Fibroblast of villous mesenchyme (primary cell): ENCODE data around the gene HDAC1. TPM values are rescaled to one million over a fixed set of nuclear protein-coding genes. Genes with fewer than 3 reads are reported as not detected.

Experiments
- DNase-seq: peaks from one replicate; pipeline ENCODE4 v3.0.0-alpha.2; 2010; ENCODE audit warnings: low read depth
- H3K4me3 ChIP-seq: 2 replicates; pipeline ENCODE4 v1.5.1; 2011; ENCODE audit warnings: low read depth, mild to moderate bottlenecking, low read length
- small RNA-seq: library from RNA; depleted of rRNA; stranded (forward); fragments of <200 nt; gene quantifications from one replicate; pipeline ENCODE3, GENCODE V24; 2012
- total RNA-seq: library from RNA; depleted of rRNA; stranded (reverse); fragments of >200 nt; gene quantifications from 2 replicates; pipeline ENCODE4 v1.2.3, GENCODE V29; 2012
- TF ChIP-seq, protein P1 (sequence below): IDR thresholded peaks from 2 replicates; pipeline ENCODE4 v1.5.1; 2012; ENCODE audit warnings: low read depth, mild to moderate bottlenecking, low read length; ENCODE audit not compliant: insufficient read depth

The HDAC1 gene
- total RNA-seq, 1 donor = 95.0 TPM

DNA sequence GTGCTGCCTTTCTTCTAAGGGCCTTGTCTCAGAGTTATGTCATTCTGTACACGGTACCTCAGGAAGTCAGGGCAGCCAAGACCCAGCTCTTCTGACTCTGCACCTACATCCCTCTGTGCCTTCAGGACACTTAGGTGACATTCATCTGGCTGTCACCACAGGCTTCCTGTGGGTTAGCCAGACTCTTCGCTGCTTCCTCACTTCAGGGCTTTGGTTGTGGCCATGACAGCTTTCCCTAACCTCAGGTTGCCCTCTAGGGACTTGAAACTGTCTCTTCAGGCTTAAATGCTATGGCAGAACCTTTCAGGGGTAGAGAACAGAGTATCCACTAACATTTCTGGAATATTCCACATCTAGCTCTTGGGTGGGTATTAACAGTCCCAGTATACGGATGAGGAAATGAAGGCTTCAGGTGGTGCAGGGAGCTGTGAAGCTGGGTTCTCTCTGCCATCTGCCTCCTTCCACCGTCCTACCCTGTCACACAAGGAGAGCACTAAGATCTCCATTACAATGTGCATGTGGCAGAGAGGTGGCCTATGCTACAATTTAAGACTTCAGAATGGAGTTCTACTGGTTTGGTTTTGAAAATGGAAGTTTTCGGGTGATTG, 80.4 kb downstream of the HDAC1 start:
- no peak overlapping the region for H3K4me3 ChIP-seq
- no peak for DNase-seq
- TF ChIP-seq, protein P1, sequence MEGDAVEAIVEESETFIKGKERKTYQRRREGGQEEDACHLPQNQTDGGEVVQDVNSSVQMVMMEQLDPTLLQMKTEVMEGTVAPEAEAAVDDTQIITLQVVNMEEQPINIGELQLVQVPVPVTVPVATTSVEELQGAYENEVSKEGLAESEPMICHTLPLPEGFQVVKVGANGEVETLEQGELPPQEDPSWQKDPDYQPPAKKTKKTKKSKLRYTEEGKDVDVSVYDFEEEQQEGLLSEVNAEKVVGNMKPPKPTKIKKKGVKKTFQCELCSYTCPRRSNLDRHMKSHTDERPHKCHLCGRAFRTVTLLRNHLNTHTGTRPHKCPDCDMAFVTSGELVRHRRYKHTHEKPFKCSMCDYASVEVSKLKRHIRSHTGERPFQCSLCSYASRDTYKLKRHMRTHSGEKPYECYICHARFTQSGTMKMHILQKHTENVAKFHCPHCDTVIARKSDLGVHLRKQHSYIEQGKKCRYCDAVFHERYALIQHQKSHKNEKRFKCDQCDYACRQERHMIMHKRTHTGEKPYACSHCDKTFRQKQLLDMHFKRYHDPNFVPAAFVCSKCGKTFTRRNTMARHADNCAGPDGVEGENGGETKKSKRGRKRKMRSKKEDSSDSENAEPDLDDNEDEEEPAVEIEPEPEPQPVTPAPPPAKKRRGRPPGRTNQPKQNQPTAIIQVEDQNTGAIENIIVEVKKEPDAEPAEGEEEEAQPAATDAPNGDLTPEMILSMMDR = peak; percentile 20

DNA sequence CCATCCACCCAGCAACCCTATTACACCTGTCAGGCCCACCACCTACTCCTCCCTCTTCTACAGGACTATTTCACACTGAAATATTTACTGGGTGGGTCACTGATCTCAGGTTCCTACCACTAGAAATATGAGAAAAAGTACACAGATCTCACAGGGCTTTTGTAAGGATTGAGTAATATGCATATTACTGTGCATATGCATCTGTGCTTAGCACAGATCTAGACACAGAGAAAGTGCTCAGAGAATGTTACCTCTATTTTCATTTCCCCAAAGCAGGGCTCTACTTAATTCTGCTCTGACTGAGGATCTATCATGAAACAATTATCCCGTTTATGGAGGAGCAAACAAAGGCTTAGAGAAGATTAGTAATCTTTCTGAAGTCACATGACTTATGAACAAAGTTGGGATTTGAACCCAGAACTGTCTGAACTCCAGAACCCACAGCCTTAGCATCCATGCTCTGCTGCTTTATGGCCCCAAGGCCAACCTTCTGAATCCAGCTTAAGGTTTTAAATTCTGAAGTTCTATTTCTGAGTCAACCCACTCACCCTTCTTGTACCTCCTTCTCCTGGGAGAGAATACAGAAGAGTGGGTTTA, 82.2 kb downstream of the HDAC1 start:
- no peak overlapping the region for H3K4me3 ChIP-seq
- no peak for DNase-seq
- TF ChIP-seq, protein P1 = no peak

GRCh38 chr1:32376199-32376598, 84.3 kb downstream of the HDAC1 start:
- TF ChIP-seq, protein P1 = no peak
- no peak overlapping the region for H3K4me3 ChIP-seq
- no peak for DNase-seq

- TF ChIP-seq, protein P1 = no peak
- DNase-seq = no peak
- H3K4me3 ChIP-seq = no peak overlapping the region
Measured at GRCh38 chr1:32377541-32378220, 85.8 kb downstream of the HDAC1 start.

DNA sequence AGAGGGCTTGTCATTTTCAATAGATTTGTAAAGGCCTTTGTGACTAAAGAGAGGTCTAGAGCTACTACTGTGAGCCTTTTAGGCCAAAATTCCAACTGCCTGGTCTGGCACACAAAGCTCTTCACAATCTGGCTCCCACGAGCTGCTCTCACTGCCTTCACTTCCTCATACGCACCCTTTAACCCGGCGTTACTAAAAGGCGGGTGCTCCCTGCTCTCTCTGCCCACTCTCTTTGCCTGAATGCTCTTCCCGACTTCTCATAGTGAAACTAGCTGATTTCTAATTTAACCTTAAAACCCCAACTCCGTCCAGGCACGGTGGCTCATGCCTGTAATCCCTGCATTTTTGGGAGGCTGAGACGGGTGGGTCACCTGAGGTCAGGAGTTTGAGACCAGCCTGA, 88.2 kb downstream of the HDAC1 start:
- DNase-seq = no peak
- H3K4me3 ChIP-seq = no peak overlapping the region
- TF ChIP-seq, protein P1 = no peak

Small RNA genes within 50 kb of the gene (small RNA-seq; reads per million reads assigned to genes)
- gene RF00017 (not detected), gene RF00019 (not detected)

Other genes starting within 250 kb of the HDAC1 start
- 5.6 and 5.8 TPM in 2 replicates for gene TMEM39B, start 219.1 kb upstream of the HDAC1 start, total RNA-seq
- gene KPNA6, start 184.0 kb upstream of the HDAC1 start, total RNA-seq = 61.8 and 96.7 TPM in 2 replicates
- gene TXLNA, start 112.4 kb upstream of the HDAC1 start, total RNA-seq = 105 and 128 TPM in 2 replicates
- 22.5 and 30.3 TPM in 2 replicates for gene CCDC28B, start 91.5 kb upstream of the HDAC1 start, total RNA-seq
- gene IQCC, start 86.4 kb upstream of the HDAC1 start, total RNA-seq = 0.86 and 2.3 TPM in 2 replicates
- gene DCDC2B, start 83.0 kb upstream of the HDAC1 start, total RNA-seq = not detected in 2 replicates
- 21.6 and 23.8 TPM in 2 replicates for gene TMEM234, start 69.7 kb upstream of the HDAC1 start, total RNA-seq
- 264 and 280 TPM in 2 replicates for gene EIF3I, start 69.7 kb upstream of the HDAC1 start, total RNA-seq
- gene FAM167B, start 44.9 kb upstream of the HDAC1 start, total RNA-seq = 0.97 and 5.2 TPM in 2 replicates
- 0.43 TPM in 1 of 2 replicates, not detected in the other for gene LCK, start 40.8 kb upstream of the HDAC1 start, total RNA-seq
- 30.9 and 32.4 TPM in 2 replicates for gene MARCKSL1, start 44.1 kb downstream of the HDAC1 start, total RNA-seq
- 1.3 TPM in 2 replicates for gene FAM229A, start 70.4 kb downstream of the HDAC1 start, total RNA-seq
- 0.86 and 0.97 TPM in 2 replicates for gene TSSK3, start 70.5 kb downstream of the HDAC1 start, total RNA-seq
- 58.3 and 76.4 TPM in 2 replicates for gene BSDC1, start 102.4 kb downstream of the HDAC1 start, total RNA-seq
- not detected in 2 replicates for gene ZBTB8B, start 173.0 kb downstream of the HDAC1 start, total RNA-seq
- gene ZBTB8A, start 247.3 kb downstream of the HDAC1 start, total RNA-seq = 5.2 and 5.6 TPM in 2 replicates